Stimulated activated memory B cell treated with anti-CD40 and anti-IgM and Interleukin-4, amounts not matched to agents 10 μg/mL and 1 μg/mL and 100 μg/mL, for 72 hours (primary cell): ENCODE data around the gene LTV1.
"Not testable (repeated sequence)": the region's sequence is repeated elsewhere in the genome, so short reads cannot be mapped to it uniquely, and the experiment has no call there.

ENCODE experiments used
- ATAC-seq: fragments of 150-1000 bp; cut with Tn5 transposase; 2 replicates; pipeline ENCODE4 v1.10.0; 2021
- H3K27ac Mint-ChIP-seq: one replicate; pipeline ENCODE4 v1.8.0; 2022; ENCODE audit warnings: mild to moderate bottlenecking, mixed read lengths
- H3K27me3 Mint-ChIP-seq: one replicate; pipeline ENCODE4 v1.8.0; 2022; ENCODE audit warnings: mixed read lengths
- H3K36me3 Mint-ChIP-seq: one replicate; pipeline ENCODE4 v1.8.0; 2022; ENCODE audit warnings: mixed read lengths
- H3K4me1 Mint-ChIP-seq: one replicate; pipeline ENCODE4 v1.8.0; 2022; ENCODE audit warnings: mixed read lengths
- H3K4me3 Mint-ChIP-seq: one replicate; pipeline ENCODE4 v1.8.0; 2022; ENCODE audit warnings: mild to moderate bottlenecking, moderate library complexity, mixed read lengths
- H3K9me3 Mint-ChIP-seq: one replicate; pipeline ENCODE4 v1.8.0; 2022; ENCODE audit warnings: mixed read lengths

The LTV1 gene

GRCh38 chr6:143842902-143843676, at the start of gene LTV1:
Gene LTV1 (plus strand): TSS chr6:143843338. CDS start chr6:143843478, 140 bp downstream.
- H3K4me1 Mint-ChIP-seq = peaks cover 30% of the 10 kb centered on the region
- H3K9me3 Mint-ChIP-seq = no peaks in the 10 kb centered on the region
- peak within 1 kb of the TSS; percentile 98 for H3K27ac Mint-ChIP-seq
- H3K4me3 Mint-ChIP-seq = peak within 1 kb of the TSS; percentile 97
- H3K27me3 Mint-ChIP-seq = no peaks in the 10 kb centered on the region
- H3K36me3 Mint-ChIP-seq = peaks cover 31% of the 10 kb centered on the region
- peak; percentile 99 for ATAC-seq

- not testable (repeated sequence) for H3K27me3 Mint-ChIP-seq, ATAC-seq, H3K4me1 Mint-ChIP-seq, H3K27ac Mint-ChIP-seq, H3K4me3 Mint-ChIP-seq
- peaks cover 13% of the 10 kb centered on the region for H3K9me3 Mint-ChIP-seq
- peaks cover 69% of the 10 kb centered on the region for H3K36me3 Mint-ChIP-seq
Observed at GRCh38 chr6:143796551-143796950, 46.6 kb upstream of the LTV1 start.

GRCh38 chr6:143798487-143798886, 44.7 kb upstream of the LTV1 start:
- ATAC-seq, H3K27me3 Mint-ChIP-seq, H3K4me3 Mint-ChIP-seq, H3K4me1 Mint-ChIP-seq, H3K27ac Mint-ChIP-seq: not testable (repeated sequence)
- Mint-ChIP-seq H3K36me3 (peaks cover 65% of the 10 kb centered on the region), H3K9me3 (peaks cover 13% of the 10 kb centered on the region)

- ATAC-seq = no peak
- H3K4me1 Mint-ChIP-seq = peaks cover 6% of the 10 kb centered on the region
- no peak overlapping the region for H3K27ac Mint-ChIP-seq
- H3K4me3 Mint-ChIP-seq = no peak overlapping the region
- H3K36me3 Mint-ChIP-seq = peaks cover 56% of the 10 kb centered on the region
- H3K27me3 Mint-ChIP-seq = no peaks in the 10 kb centered on the region
- peaks cover 13% of the 10 kb centered on the region for H3K9me3 Mint-ChIP-seq
Observed at GRCh38 chr6:143802833-143803565, 40.1 kb upstream of the LTV1 start.

- H3K27ac Mint-ChIP-seq = no peak overlapping the region
- ATAC-seq = no peak
- peaks cover 13% of the 10 kb centered on the region for H3K9me3 Mint-ChIP-seq
- no peak overlapping the region for H3K4me3 Mint-ChIP-seq
- peaks cover 6% of the 10 kb centered on the region for H3K4me1 Mint-ChIP-seq
- peaks cover 52% of the 10 kb centered on the region for H3K36me3 Mint-ChIP-seq
- no peaks in the 10 kb centered on the region for H3K27me3 Mint-ChIP-seq
Observed at GRCh38 chr6:143803769-143804568, 39.2 kb upstream of the LTV1 start.

GRCh38 chr6:143804835-143805239, 38.3 kb upstream of the LTV1 start:
- Mint-ChIP-seq H3K9me3 (peaks cover 5% of the 10 kb centered on the region), H3K4me3 (no peak overlapping the region), H3K27me3 (no peaks in the 10 kb centered on the region), H3K36me3 (peaks cover 47% of the 10 kb centered on the region), H3K4me1 (peaks cover 6% of the 10 kb centered on the region), H3K27ac (peak overlapping the region; percentile 82)
- no peak for ATAC-seq

- no peaks in the 10 kb centered on the region for H3K27me3 Mint-ChIP-seq
- peak; percentile 66 for ATAC-seq
- H3K4me1 Mint-ChIP-seq = peaks cover 6% of the 10 kb centered on the region
- peak overlapping the region; percentile 42 for H3K27ac Mint-ChIP-seq
- peaks cover 32% of the 10 kb centered on the region for H3K36me3 Mint-ChIP-seq
- no peaks in the 10 kb centered on the region for H3K9me3 Mint-ChIP-seq
- no peak overlapping the region for H3K4me3 Mint-ChIP-seq
Observed at GRCh38 chr6:143806282-143807102, 36.6 kb upstream of the LTV1 start.

GRCh38 chr6:143807103-143807772, 35.9 kb upstream of the LTV1 start:
- ATAC-seq = no peak
- no peak overlapping the region for H3K4me3 Mint-ChIP-seq
- H3K4me1 Mint-ChIP-seq = peaks cover 6% of the 10 kb centered on the region
- peaks cover 24% of the 10 kb centered on the region for H3K36me3 Mint-ChIP-seq
- no peaks in the 10 kb centered on the region for H3K9me3 Mint-ChIP-seq
- H3K27ac Mint-ChIP-seq = peak overlapping the region; percentile 42
- H3K27me3 Mint-ChIP-seq = no peaks in the 10 kb centered on the region

GRCh38 chr6:143810745-143811144, 32.4 kb upstream of the LTV1 start:
- Mint-ChIP-seq H3K4me1 (peaks cover 1% of the 10 kb centered on the region), H3K27ac (no peak overlapping the region), H3K9me3 (no peaks in the 10 kb centered on the region), H3K36me3 (peaks cover 18% of the 10 kb centered on the region), H3K4me3 (no peak overlapping the region), H3K27me3 (no peaks in the 10 kb centered on the region)
- no peak for ATAC-seq

GRCh38 chr6:143811501-143812157, 31.5 kb upstream of the LTV1 start:
- H3K9me3 Mint-ChIP-seq = no peaks in the 10 kb centered on the region
- H3K36me3 Mint-ChIP-seq = peaks cover 18% of the 10 kb centered on the region
- no peaks in the 10 kb centered on the region for H3K4me1 Mint-ChIP-seq
- no peak for ATAC-seq
- no peak overlapping the region for H3K4me3 Mint-ChIP-seq
- no peak overlapping the region for H3K27ac Mint-ChIP-seq
- H3K27me3 Mint-ChIP-seq = no peaks in the 10 kb centered on the region

- H3K4me3 Mint-ChIP-seq = no peak overlapping the region
- ATAC-seq = no peak
- no peaks in the 10 kb centered on the region for H3K9me3 Mint-ChIP-seq
- no peaks in the 10 kb centered on the region for H3K4me1 Mint-ChIP-seq
- H3K27me3 Mint-ChIP-seq = no peaks in the 10 kb centered on the region
- H3K36me3 Mint-ChIP-seq = no peaks in the 10 kb centered on the region
- no peak overlapping the region for H3K27ac Mint-ChIP-seq
Observed at GRCh38 chr6:143817621-143818020, 25.5 kb upstream of the LTV1 start.

- no peak overlapping the region for H3K4me3 Mint-ChIP-seq
- H3K9me3 Mint-ChIP-seq = no peaks in the 10 kb centered on the region
- H3K36me3 Mint-ChIP-seq = peaks cover 5% of the 10 kb centered on the region
- no peak for ATAC-seq
- no peaks in the 10 kb centered on the region for H3K27me3 Mint-ChIP-seq
- H3K4me1 Mint-ChIP-seq = no peaks in the 10 kb centered on the region
- H3K27ac Mint-ChIP-seq = no peak overlapping the region
Observed at GRCh38 chr6:143821359-143821758, 21.8 kb upstream of the LTV1 start.

GRCh38 chr6:143822584-143823024, 20.5 kb upstream of the LTV1 start:
- no peaks in the 10 kb centered on the region for H3K9me3 Mint-ChIP-seq
- H3K36me3 Mint-ChIP-seq = peaks cover 5% of the 10 kb centered on the region
- no peak overlapping the region for H3K27ac Mint-ChIP-seq
- no peak overlapping the region for H3K4me3 Mint-ChIP-seq
- no peaks in the 10 kb centered on the region for H3K4me1 Mint-ChIP-seq
- no peak for ATAC-seq
- H3K27me3 Mint-ChIP-seq = no peaks in the 10 kb centered on the region

- no peaks in the 10 kb centered on the region for H3K27me3 Mint-ChIP-seq
Observed at GRCh38 chr6:143823548-143823947, 19.6 kb upstream of the LTV1 start.

More at GRCh38 chr6:143823548-143823947, 19.6 kb upstream of the LTV1 start:
- Mint-ChIP-seq H3K27ac (no peak overlapping the region), H3K4me3 (no peak overlapping the region), H3K36me3 (peaks cover 5% of the 10 kb centered on the region), H3K9me3 (no peaks in the 10 kb centered on the region), H3K4me1 (no peaks in the 10 kb centered on the region)
- ATAC-seq = no peak
